SK-N-SH treated with all-trans-retinoic acid at 6 μM for 48 hours (cell line): ENCODE results near the gene SH3PXD2B.

Experiments used
- ARNTL ChIP-seq: fragments of 450-650 bp; formaldehyde crosslinking; IDR thresholded peaks from 2 replicates; pipeline ENCODE4 v1.5.0; 2020; ENCODE audit warnings: low read depth, mild to moderate bottlenecking, moderate library complexity, borderline replicate concordance
- ESRRG ChIP-seq: fragments of 250-450 bp; sonication (Bioruptor Pico); IDR thresholded peaks from 2 replicates; pipeline ENCODE4 v1.6.1; 2021; ENCODE audit warnings: mild to moderate bottlenecking
- GLIS3 ChIP-seq: fragments of 250-450 bp; sonication (Bioruptor Pico); IDR thresholded peaks from 2 replicates; pipeline ENCODE4 v1.5.0; 2020; ENCODE audit warnings: mild to moderate bottlenecking, moderate library complexity
- ISL1 ChIP-seq: fragments of 250-450 bp; sonication (Bioruptor Pico); IDR thresholded peaks from 2 replicates; pipeline ENCODE4 v2.1.2; 2022; ENCODE audit warnings: mild to moderate bottlenecking, moderate library complexity
- OSR1 ChIP-seq: fragments of 250-450 bp; sonication (Bioruptor Pico); IDR thresholded peaks from 2 replicates; pipeline ENCODE4 v1.8.0; 2022; ENCODE audit warnings: moderate library complexity, mild to moderate bottlenecking, inconsistent platforms
- PPARA ChIP-seq: fragments of 250-450 bp; sonication (Bioruptor Pico); IDR thresholded peaks from 2 replicates; pipeline ENCODE4 v1.5.0; 2020; ENCODE audit warnings: mild to moderate bottlenecking, borderline replicate concordance
- RARB ChIP-seq: fragments of 250-450 bp; sonication (Bioruptor Pico); IDR thresholded peaks from 2 replicates; pipeline ENCODE4 v1.8.0; 2021; ENCODE audit warnings: mild to moderate bottlenecking, moderate library complexity
- SNAI2 ChIP-seq: fragments of 250-450 bp; sonication (Bioruptor Pico); IDR thresholded peaks from 2 replicates; pipeline ENCODE4 v1.5.0; 2020; ENCODE audit warnings: mild to moderate bottlenecking, moderate library complexity
- TCF4 ChIP-seq: fragments of 250-450 bp; sonication (Bioruptor Pico); IDR thresholded peaks from 2 replicates; pipeline ENCODE4 v1.8.0; 2021; ENCODE audit warnings: mild to moderate bottlenecking, moderate library complexity, borderline replicate concordance
- TOX ChIP-seq: fragments of 250-450 bp; sonication (Bioruptor Pico); IDR thresholded peaks from 2 replicates; pipeline ENCODE4 v1.8.0; 2021; ENCODE audit warnings: mild to moderate bottlenecking, moderate library complexity, borderline replicate concordance
- ZFP30 ChIP-seq: fragments of 450-650 bp; formaldehyde crosslinking; IDR thresholded peaks from 2 replicates; pipeline ENCODE4 v1.5.0; 2022; ENCODE audit warnings: mild to moderate bottlenecking, moderate library complexity
- TF ChIP-seq, protein P1 (sequence below): fragments of 250-450 bp; sonication (Bioruptor Pico); IDR thresholded peaks from 2 replicates; pipeline ENCODE4 v1.8.0; 2020; ENCODE audit warnings: mild to moderate bottlenecking, moderate library complexity, borderline replicate concordance
- TF ChIP-seq, protein P2 (sequence below): fragments of 250-450 bp; sonication (Bioruptor Pico); IDR thresholded peaks from 2 replicates; pipeline ENCODE4 v1.5.1; 2021; ENCODE audit warnings: mild to moderate bottlenecking, moderate library complexity
- TF ChIP-seq, protein P3 (sequence below): fragments of 250-450 bp; sonication (Bioruptor Pico); IDR thresholded peaks from 2 replicates; pipeline ENCODE4 v1.5.1; 2020; ENCODE audit warnings: low read depth, mild to moderate bottlenecking, moderate library complexity

DNA sequence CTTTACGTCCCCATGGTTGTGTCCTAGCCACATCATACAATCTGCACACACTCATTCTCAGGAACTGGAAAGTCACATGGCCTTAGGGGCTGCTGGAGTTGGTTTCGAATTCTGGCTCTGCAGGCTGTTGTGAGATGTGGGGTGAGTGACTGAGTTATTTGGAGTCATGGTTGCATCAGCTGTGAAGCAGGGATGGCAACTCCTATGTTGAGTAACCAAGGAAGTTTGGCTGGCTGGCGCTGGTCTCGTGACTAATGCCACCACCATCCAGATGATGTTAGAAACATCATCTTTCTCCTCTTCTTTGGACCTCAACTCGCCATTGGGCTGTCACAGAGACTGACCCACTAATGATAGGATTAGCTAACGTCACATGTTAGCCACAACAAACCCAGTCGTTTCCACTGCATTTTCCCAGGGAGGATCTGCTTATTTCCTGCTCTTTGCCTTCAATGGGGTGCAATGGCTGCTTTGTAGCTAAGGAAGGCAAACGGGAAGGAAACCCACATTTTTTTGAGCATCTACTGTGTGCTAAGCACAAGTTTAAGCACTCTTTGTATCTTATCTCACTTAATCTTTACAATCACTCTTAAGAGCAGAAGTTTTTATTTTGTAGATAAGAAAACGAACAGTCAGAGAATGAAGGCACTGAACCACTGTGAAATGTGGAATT is 92.6 kb downstream of the SH3PXD2B start:
- TF ChIP-seq ISL1 (no peak), GLIS3 (CRISPR knock-in tag) (no peak), TOX (CRISPR knock-in tag) (no peak), ZFP30 (no peak), ARNTL (CRISPR knock-in tag) (no peak), RARB (CRISPR knock-in tag) (no peak), ESRRG (no peak), PPARA (CRISPR knock-in tag) (no peak), TCF4 (CRISPR knock-in tag) (no peak), OSR1 (CRISPR knock-in tag) (no peak), SNAI2 (CRISPR knock-in tag) (no peak)
- TF ChIP-seq, protein P1, sequence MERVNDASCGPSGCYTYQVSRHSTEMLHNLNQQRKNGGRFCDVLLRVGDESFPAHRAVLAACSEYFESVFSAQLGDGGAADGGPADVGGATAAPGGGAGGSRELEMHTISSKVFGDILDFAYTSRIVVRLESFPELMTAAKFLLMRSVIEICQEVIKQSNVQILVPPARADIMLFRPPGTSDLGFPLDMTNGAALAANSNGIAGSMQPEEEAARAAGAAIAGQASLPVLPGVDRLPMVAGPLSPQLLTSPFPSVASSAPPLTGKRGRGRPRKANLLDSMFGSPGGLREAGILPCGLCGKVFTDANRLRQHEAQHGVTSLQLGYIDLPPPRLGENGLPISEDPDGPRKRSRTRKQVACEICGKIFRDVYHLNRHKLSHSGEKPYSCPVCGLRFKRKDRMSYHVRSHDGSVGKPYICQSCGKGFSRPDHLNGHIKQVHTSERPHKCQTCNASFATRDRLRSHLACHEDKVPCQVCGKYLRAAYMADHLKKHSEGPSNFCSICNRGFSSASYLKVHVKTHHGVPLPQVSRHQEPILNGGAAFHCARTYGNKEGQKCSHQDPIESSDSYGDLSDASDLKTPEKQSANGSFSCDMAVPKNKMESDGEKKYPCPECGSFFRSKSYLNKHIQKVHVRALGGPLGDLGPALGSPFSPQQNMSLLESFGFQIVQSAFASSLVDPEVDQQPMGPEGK: no peak
- TF ChIP-seq, protein P2, sequence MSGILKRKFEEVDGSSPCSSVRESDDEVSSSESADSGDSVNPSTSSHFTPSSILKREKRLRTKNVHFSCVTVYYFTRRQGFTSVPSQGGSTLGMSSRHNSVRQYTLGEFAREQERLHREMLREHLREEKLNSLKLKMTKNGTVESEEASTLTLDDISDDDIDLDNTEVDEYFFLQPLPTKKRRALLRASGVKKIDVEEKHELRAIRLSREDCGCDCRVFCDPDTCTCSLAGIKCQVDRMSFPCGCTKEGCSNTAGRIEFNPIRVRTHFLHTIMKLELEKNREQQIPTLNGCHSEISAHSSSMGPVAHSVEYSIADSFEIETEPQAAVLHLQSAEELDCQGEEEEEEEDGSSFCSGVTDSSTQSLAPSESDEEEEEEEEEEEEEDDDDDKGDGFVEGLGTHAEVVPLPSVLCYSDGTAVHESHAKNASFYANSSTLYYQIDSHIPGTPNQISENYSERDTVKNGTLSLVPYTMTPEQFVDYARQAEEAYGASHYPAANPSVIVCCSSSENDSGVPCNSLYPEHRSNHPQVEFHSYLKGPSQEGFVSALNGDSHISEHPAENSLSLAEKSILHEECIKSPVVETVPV (CRISPR knock-in tag): no peak
- TF ChIP-seq, protein P3, sequence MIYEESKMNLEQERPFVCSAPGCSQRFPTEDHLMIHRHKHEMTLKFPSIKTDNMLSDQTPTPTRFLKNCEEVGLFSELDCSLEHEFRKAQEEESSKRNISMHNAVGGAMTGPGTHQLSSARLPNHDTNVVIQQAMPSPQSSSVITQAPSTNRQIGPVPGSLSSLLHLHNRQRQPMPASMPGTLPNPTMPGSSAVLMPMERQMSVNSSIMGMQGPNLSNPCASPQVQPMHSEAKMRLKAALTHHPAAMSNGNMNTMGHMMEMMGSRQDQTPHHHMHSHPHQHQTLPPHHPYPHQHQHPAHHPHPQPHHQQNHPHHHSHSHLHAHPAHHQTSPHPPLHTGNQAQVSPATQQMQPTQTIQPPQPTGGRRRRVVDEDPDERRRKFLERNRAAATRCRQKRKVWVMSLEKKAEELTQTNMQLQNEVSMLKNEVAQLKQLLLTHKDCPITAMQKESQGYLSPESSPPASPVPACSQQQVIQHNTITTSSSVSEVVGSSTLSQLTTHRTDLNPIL (CRISPR knock-in tag): no peak
